NCI-H2081 treated with DMSO at 0.1 percent for 48 hours (cell line): Measurements from ENCODE around the gene DDIT4.

ENCODE experiments used
- DNase-seq: peaks from one replicate; lab custom pipeline; 2025; lab: John Stamatoyannopoulos, UW

DDIT4 gene

DNA sequence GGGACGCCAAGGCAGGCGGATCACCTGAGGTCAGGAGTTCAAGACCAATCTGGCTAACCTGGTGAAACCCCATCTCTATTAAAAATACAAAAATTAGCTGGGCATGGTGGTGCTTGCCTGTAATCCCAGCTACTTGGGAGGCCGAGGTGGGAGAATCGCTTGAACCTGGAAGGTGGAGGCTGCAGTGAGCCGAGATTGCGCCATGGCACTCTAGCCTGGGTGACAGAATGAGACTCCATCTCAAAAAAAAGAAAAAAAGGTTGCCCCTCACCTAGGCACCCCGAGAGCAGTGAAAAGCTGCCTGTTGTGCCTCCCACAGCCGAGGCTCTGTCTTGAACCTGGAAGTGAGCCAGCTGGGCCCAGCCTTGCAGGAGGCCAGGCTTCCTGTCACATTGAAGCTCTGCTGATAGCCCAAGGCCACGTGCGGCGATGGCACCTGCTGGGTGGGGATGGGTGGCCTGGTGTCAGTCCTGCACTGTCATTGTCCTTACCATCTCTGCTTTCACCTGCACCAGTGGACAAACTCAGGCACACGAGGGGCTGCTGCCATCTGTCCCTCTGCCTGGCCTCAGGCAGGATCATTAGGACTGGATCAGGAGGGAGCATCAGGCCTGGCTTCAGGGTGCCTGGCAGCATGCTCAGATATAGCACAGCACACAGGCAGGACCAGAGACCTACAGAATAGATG lies 43.2 kb downstream of the DDIT4 start:
- peak; percentile 13 for DNase-seq

DNA sequence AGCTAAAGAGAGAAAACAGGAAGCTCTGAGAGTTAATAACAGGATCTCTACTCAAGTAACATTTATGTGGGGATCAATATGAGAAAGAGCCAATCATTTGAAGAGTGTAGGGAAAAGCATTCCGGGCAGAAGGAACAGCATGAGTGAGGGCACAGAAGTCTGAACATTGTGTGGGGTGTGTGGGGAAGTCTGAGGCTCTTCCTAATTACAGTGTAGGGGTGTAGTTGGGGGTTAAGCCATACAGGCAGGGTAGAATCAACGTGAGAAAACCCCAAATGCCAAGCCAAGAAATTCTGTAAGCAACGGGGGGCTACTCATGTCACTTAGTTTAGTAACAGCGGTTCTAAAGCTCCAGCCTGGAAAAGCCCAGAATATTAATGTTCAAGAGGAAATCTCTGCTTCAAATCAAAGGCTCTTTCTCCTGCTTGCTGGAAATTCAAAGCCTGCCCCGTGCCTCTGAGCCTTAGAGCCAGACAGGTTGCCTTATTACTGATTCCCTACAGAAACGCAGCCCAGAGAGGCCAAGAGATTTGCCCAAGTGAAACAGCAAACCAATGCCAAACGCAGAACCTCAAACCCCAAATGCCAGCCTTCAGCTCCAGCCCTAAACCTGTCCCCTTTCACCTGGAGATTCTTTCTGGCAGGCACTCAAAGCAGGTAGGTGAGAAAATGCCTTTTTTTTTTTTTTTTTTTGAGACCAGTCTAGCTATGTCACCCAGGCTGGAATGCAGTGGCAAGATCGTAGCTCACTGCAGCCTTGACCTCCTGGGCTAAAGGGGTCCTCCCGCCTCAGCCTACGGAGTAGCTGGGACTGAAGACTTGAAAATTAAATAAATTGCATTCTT lies 44.9 kb downstream of the DDIT4 start:
- no peak for DNase-seq

DNA sequence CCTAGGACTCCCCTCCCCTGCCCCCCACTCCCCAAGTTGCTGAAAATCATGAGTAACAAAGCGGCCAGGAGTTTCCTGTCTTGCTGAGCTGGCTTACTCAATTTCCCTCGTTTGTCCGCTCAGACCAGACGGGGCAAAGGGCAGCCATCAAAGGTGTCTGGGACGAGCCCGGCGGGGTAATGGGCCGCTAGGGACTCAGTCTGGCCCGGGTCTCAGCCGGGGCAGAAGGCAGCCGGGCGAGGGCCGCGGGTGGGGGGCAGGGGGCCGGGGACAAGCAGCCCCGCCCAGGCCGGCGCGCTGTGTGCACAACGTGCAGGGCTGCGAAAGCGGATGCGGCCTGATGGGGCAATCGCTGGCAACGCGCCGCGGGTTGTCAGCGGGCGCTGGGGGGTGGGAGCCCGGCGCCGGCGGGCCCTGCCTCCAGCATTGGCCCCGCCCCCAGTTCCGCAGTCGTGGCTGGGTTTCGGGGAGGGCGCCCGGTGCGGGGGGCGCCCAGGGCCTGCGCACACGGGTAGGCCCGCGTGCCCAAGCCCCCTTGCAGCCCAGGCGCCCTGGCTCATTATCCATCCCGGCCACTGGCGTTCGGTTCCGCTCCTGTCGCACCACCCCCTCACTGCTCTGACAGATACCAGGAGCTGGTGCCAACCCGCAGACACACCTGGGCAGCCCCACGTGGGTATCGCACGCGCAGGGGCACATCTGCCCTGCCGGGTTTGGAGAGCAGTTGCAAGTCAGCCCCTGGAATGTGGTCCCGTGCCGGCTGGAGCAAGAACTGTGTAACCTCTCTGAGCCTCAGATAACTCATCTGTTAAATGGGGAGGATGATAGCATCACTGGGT lies 45.9 kb downstream of the DDIT4 start:
- DNase-seq, result peak; percentile 28

DNA sequence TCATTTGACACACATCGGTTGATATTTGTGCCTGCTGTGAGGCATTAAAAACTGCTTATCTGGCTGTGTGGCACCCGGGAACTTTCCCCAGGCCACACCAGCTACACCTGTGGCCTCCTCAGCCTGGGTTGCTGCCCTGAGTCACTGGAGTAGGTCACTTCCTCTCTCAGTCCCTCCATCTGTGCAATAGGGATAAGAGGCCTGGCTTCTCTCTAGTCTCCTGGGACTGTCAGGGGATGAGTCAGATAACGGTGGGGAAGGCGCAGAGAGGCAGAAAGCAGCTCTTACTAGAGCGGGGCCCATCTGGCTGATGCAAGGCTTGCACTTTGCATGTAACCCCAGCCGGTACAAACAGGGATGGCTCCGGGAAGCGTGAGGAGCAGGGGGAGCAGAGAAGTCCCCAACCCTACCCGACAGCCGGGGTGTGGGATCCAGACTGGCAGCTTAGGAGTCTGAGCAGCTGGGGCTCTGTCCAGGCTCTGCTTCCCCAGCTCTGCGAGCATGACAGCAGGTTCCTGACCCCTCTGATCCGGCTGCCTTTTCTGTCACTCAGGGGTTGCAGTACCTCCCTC lies 47.0 kb downstream of the DDIT4 start:
- DNase-seq, result no peak

DNA sequence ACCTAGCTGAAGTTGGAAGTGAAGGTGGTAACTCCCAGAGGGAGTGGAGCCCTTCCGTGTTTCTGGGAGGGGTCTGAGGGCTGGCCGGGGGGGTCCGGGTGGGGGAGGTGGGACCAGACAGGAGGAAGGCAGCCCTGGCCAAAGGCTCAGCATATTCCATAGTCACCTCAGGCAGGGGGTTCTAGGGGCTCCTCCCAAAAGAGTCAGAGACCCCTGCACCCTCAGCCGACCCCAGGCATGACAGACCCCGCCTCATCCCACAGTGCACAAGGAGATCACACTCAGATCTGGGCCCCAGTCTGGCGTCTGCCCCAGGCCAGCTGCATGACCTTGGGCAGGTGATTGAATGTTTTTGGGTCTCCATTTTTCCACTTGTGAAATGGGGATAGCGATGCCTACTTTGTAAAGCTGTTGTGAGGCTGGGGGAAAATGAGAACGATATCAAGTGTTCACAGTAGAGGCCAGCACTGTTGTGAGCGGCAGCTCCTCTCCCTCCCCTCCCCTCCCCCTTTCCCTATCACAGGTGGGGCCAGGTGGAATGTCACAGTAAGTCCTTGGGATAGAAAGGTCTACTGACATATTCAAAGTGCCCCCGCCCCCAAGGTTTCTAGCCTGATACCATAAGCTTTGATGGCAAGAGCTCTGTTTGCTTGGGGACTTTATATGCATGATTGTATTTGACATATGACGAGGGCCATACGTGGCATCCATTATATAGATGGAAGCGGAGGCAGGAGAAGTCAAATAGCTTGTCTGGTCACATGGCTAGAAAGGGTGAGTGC lies 47.7 kb downstream of the DDIT4 start:
- no peak for DNase-seq

DNA sequence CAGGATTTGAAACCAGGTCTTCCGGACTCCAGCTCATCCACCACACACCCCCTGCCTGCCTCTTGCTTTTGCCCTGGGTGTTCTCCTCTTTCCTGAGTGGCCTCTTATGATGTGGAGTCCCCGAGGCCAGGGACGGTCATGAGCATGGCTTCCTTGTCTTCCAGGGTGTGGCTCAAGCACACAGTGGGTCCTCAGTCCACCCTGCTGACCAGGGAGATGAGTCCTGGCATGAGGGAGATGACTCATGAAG lies 48.2 kb downstream of the DDIT4 start:
- DNase-seq, result no peak

DNA sequence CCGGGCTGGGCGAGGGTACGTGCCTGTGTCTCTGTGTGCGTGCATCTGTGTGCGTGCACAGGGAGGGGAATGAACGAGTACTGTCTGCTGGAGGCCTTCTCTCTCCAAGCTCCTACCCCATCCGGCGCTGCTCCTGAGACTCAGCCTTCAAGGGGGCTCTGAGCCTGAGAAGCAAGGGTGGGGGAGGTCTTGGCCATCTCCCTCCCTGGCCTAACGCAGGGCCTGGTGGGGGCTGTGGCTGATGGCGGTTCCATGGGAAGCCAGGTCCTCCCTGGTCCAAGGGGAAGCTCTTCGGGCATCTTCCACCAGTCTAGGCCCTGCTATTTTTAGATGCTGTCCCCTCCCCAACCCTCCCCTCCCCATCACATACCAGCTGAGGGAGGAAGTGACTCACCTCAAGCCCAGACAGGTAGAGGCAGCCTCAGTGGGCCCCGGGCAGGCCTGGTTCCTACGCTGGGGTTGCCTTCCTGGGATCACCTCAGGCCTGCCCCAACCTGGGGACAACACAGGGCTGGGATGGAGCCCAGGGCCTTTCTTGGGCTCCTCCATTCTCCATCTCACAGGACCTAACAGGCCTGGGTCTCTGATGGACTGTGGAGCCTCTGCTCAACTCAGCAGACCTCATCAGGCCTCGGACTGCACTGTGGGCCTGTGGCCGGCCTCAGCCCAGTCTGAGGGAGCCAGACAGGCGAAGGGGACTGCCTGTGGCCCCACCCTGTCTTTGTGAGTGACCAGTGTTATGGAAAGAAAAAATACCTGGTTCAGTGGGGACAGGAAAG lies 48.7 kb downstream of the DDIT4 start:
- DNase-seq, result no peak

DNA sequence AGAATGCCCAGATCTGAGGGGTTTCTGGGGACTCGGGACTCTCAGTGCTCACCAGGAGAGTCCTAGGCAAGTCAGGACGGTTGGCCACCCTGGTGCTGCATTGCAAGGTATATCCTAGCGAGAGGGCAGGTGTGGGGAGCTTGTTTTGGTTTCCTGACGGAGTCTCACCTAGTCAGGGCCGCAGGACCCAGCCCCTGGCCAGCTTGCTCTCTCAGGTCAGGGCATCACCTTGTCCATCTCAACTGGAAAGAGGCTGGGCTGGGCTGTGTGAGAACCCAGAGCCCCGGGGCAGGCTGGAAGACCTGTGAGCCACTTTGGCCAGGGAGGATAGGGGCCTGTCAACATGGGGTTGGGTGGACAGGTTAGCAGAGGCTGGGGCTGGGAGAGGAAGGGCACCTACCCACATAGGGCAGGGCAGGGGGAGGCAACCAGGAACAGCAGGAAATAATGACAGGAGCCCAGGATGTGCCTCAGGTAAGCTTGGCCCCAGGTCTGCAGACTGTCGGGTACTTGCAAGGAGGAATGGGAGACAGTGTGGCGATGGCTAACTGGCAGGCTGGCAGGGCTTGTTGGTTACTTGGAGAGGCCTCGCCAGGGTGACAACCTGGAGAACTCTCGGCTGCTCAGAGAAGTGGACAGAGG lies 49.5 kb downstream of the DDIT4 start:
- no peak for DNase-seq

DNA sequence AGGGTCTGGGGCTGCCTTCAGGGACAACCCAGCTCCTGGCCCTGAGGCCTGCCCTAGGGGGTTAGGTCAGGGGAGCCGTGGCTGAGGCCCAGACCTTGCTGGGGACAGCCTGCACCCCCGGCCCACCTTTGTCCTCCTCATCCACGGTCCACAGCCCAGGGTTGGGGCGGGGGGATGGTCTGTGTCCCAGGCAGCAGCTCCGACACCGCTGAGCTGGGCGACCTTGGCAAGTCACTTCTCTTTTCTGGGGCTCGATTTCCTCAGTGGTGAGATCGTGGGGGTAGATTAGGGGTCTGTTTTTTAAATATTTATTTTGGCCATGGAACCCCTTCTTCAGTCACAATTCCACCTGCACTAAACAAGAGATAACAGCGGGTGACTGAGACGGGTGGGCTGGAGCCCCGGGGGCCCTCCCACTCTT lies 50.1 kb downstream of the DDIT4 start:
- no peak for DNase-seq
